ENCODE measurements around the gene LCN9. TPM values are rescaled to one million over a fixed set of nuclear protein-coding genes. Genes with fewer than 3 reads are reported as not detected.

Gene LCN9
- total and polyA plus RNA-seq, 12 donors: not detected

GRCh38 chr9:135695036-135695435 is 31.9 kb downstream of the LCN9 start:
- intact Hi-C loops (cut with DNase I): no loop called here

DNA sequence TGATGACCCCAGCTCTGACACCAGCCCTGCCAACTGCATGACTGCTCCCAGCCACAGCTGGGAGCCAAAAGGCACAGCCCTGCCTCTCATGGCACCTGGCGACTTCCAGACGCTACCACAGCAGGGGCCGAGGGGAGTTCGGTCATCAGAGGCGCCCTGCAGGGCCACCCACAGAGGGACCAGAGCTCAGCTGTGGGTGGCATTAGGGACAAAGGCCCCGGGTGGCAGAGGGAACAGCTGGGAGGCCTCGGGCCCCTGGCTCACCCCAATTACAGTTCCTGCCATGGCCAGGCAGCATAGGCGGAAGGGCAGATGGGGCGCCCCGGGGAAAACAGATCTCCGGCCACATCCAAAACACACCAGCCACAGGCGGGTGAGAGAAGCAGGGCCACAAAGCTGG is 32.5 kb downstream of the LCN9 start:
- Histone ChIP-seq H3K27me3 (no peaks in the 10 kb centered on the region), H3K36me3 (replicated peaks in 1 of 2) (no peaks in the 10 kb centered on the region), H3K4me3 (no peak overlapping the region), H3K27ac (no peak overlapping the region), H3K9me3 (replicated peaks in 1 of 3) (no peaks in the 10 kb centered on the region), H3K4me1 (replicated peaks in 1 of 2) (no peaks in the 10 kb centered on the region)
- 75 to 86% (median 82%) methylated on average over 5 to 12 of the region's 12 CpGs for WGBS, 4 donors
- TF ChIP-seq POLR2A (IDR thresholded peaks at IDR 0.05): no peak
- TF ChIP-seq, protein P1, sequence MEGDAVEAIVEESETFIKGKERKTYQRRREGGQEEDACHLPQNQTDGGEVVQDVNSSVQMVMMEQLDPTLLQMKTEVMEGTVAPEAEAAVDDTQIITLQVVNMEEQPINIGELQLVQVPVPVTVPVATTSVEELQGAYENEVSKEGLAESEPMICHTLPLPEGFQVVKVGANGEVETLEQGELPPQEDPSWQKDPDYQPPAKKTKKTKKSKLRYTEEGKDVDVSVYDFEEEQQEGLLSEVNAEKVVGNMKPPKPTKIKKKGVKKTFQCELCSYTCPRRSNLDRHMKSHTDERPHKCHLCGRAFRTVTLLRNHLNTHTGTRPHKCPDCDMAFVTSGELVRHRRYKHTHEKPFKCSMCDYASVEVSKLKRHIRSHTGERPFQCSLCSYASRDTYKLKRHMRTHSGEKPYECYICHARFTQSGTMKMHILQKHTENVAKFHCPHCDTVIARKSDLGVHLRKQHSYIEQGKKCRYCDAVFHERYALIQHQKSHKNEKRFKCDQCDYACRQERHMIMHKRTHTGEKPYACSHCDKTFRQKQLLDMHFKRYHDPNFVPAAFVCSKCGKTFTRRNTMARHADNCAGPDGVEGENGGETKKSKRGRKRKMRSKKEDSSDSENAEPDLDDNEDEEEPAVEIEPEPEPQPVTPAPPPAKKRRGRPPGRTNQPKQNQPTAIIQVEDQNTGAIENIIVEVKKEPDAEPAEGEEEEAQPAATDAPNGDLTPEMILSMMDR (IDR thresholded peaks at IDR 0.05): no peak
- no peak for DNase-seq
- intact Hi-C loops (cut with DNase I): no loop called here

More at GRCh38 chr9:135695036-135695435, 31.9 kb downstream of the LCN9 start:
- no peaks in the 10 kb centered on the region for H3K27me3 ChIP-seq
- no peaks in the 10 kb centered on the region for H3K4me1 ChIP-seq (replicated peaks in 1 of 2)
- no peak overlapping the region for H3K4me3 ChIP-seq
- H3K36me3 ChIP-seq (replicated peaks in 1 of 2): no peaks in the 10 kb centered on the region
- no peak for DNase-seq
- 86% methylated on average over 16 of the region's 16 CpGs; no CpG with 5 or more reads in 2 of the 4 donors for WGBS, 4 donors
- no peaks in the 10 kb centered on the region for H3K9me3 ChIP-seq (replicated peaks in 1 of 3)
- no peak for TF ChIP-seq POLR2A (IDR thresholded peaks at IDR 0.05)
- TF ChIP-seq, protein P1 (IDR thresholded peaks at IDR 0.05): no peak
- H3K27ac ChIP-seq: no peak overlapping the region

- Histone ChIP-seq H3K4me3 (no peak overlapping the region), H3K9me3 (replicated peaks in 1 of 3) (no peaks in the 10 kb centered on the region), H3K4me1 (replicated peaks in 1 of 2) (no peaks in the 10 kb centered on the region), H3K36me3 (replicated peaks in 1 of 2) (no peaks in the 10 kb centered on the region), H3K27ac (no peak overlapping the region), H3K27me3 (no peaks in the 10 kb centered on the region)
- WGBS, 4 donors: 53 to 82% (median 74%) methylated on average over 6 to 16 of the region's 16 CpGs
- TF ChIP-seq, protein P1 (IDR thresholded peaks at IDR 0.05): no peak
- TF ChIP-seq POLR2A (IDR thresholded peaks at IDR 0.05): no peak
- intact Hi-C loops (cut with DNase I): no loop called here
- no peak for DNase-seq
These were observed 33.3 kb downstream of the LCN9 start for GRCh38 chr9:135696446-135696845.

DNA sequence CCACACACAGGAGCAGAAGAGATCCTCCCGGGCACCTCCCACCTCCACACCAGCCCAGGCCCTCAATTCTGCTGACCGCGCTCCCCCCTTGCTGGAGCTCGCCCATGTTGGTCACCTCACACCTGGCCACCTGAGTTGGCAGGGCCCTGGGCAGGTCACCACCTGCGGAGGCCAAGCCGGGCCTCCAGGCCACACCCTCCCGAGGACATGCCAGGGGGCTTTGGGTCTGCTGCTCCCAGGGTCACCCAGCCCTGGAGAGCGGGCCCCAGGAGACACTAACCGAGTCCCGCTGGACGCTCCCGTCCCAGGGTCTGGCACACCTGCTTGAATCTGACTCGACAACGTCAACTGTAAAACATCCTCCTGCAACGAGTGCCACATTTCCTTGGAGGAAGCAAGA is 34.1 kb downstream of the LCN9 start:
- H3K27me3 ChIP-seq: peaks cover 2% of the 10 kb centered on the region
- H3K4me3 ChIP-seq: no peak overlapping the region
- H3K4me1 ChIP-seq (replicated peaks in 1 of 2): peaks cover 0 to 6% of the 10 kb centered on the region in 2 donors
- DNase-seq: no peak
- no peaks in the 10 kb centered on the region for H3K36me3 ChIP-seq (replicated peaks in 1 of 2)
- TF ChIP-seq, protein P1 (IDR thresholded peaks at IDR 0.05): no peak
- no peak for TF ChIP-seq POLR2A (IDR thresholded peaks at IDR 0.05)
- 83 to 84% (median 84%) methylated on average over 13 to 15 of the region's 15 CpGs for whole genome bisulfite sequencing, 4 donors
- H3K27ac ChIP-seq: no peak overlapping the region
- H3K9me3 ChIP-seq (replicated peaks in 1 of 3): no peaks in the 10 kb centered on the region
- intact Hi-C loops (cut with DNase I): no loop called here

Measured in adrenal gland (tissue), 12 donors.